ENCODE results near the gene CELSR1. TPM values are rescaled to one million over a fixed set of nuclear protein-coding genes. Genes with fewer than 3 reads are reported as not detected.

CELSR1 gene
- total RNA-seq, 4 donors from 2014 or later: 31.7 to 72.7 (median 54.1) TPM

DNA sequence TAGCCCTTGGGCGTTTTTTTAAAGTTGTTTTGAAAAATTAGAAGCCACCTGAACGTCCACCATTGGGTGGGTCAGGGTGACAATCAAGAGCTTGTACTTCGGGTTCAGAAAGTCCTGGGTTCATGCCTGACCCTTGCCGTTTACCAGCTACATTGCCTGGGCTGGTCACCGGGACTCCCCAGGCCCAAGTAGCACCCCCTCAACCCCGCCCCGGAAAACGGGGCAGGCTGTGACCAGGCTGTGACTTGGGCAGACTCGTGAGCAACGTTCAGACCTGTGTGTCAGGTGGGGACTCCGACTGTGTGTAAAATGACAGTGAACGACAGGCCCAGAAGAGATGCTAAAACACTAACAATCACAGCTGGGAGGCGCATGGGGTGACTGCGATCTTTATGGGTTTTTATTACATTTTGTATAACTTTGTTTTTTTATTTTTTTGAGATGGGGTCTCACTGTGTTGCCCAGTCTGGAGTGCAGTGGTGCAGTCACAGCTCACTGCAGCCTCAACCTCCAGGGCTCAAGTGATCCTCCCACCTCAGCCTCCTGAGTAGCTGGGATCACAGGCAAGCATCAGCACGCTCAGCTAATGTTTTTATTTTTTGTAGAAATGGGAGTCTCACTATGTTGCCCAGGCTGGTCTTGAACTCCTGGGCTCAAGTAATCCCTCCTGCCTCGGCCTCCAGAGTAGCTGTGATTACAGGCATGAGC, 145.1 kb downstream of the CELSR1 start:
- no peak for DNase-seq (ENCODE audit: low spot score in 2 of 2)
- H3K4me3 ChIP-seq (ENCODE audit: low read depth, poor library complexity, severe bottlenecking): no peak overlapping the region
- TF ChIP-seq POLR2A (IDR thresholded peaks at IDR 0.05): no peak
- TF ChIP-seq, protein P1, sequence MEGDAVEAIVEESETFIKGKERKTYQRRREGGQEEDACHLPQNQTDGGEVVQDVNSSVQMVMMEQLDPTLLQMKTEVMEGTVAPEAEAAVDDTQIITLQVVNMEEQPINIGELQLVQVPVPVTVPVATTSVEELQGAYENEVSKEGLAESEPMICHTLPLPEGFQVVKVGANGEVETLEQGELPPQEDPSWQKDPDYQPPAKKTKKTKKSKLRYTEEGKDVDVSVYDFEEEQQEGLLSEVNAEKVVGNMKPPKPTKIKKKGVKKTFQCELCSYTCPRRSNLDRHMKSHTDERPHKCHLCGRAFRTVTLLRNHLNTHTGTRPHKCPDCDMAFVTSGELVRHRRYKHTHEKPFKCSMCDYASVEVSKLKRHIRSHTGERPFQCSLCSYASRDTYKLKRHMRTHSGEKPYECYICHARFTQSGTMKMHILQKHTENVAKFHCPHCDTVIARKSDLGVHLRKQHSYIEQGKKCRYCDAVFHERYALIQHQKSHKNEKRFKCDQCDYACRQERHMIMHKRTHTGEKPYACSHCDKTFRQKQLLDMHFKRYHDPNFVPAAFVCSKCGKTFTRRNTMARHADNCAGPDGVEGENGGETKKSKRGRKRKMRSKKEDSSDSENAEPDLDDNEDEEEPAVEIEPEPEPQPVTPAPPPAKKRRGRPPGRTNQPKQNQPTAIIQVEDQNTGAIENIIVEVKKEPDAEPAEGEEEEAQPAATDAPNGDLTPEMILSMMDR (IDR thresholded peaks at IDR 0.05): no peak
- WGBS, 2 donors: 81 to 84% methylated on average over 16 of the region's 16 CpGs
- intact Hi-C loops (cut with DNase I; ENCODE audit: low total_unique reads): no loop called here

DNA sequence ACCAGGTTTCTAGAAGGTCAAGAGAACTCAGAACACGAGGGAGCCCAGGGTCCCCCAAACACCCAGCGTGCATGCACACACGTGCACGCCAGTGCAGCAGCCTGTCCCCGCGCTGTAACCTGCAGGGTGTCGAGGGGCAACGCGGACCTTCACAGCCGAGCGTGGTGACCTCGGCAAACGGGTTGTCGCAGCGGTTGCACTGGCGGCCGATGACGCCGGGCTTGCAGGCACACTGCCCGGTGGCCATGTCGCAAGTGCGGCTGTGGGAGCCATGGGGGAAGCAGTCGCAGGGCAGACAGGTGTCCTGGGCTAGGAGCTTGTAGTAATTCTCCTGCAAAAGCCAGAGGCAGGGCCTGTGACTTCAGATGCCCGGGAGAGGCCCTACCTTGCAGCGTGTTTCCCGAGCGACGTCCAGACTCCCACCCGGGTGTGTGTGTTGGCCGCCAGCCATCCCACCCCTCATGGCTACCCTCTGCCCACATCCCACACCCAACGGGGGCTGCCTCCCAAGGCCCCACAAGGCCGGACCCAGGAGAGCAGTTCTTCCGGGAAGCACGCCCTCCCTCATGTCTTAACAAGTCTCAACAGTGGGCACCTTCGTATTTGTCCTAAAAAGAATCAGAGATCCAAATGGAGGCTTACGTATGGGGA, 145.8 kb downstream of the CELSR1 start:
- intact Hi-C loops (cut with DNase I; ENCODE audit: low total_unique reads): no loop called here

DNA sequence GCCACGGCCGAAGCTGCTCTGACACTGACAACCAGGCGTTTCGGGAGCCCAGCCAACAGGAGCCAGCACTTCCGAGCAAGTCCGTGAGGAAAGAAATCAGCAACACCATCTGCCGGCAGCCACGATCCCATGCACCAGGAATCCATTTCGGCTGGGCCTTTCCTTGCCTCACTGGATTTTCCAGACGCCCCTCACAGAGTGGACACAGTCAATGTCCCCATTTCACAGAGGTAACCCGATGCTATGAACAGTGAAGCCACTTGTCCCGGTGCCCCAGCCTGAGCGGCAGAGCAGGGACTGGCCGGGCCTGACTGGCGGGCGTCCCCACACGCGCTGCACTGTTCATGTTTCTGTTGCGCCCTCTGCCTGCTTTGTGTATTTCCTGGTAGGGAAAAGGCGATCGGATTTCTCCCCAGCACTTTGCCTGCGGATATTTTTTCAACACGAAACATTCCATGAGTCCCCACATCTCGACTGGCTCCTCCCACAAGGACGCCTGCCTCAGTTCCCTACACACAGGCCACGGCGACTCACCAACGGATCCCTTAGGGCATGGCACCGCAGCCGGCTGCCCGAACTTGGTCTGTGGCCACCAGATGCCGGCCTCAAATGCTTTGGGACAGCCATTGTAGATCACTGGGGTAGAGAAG, 146.6 kb downstream of the CELSR1 start:
- intact Hi-C loops (cut with DNase I; ENCODE audit: low total_unique reads): no loop called here
- no peak for DNase-seq (ENCODE audit: low spot score in 2 of 2)
- H3K4me3 ChIP-seq (ENCODE audit: low read depth, poor library complexity, severe bottlenecking): no peak overlapping the region
- WGBS, 2 donors: 65 to 67% methylated on average over 27 to 32 of the region's 32 CpGs
- no peak for TF ChIP-seq POLR2A (IDR thresholded peaks at IDR 0.05)
- TF ChIP-seq, protein P1 (IDR thresholded peaks at IDR 0.05): no peak

More for the DNA sequence above, 145.8 kb downstream of the CELSR1 start:
- DNase-seq (ENCODE audit: low spot score in 2 of 2): no peak
- no peak overlapping the region for H3K4me3 ChIP-seq (ENCODE audit: low read depth, poor library complexity, severe bottlenecking)
- TF ChIP-seq, protein P1 (IDR thresholded peaks at IDR 0.05): no peak
- TF ChIP-seq POLR2A (IDR thresholded peaks at IDR 0.05): no peak
- WGBS, 2 donors: 87 to 90% methylated on average over 30 to 36 of the region's 36 CpGs

DNA sequence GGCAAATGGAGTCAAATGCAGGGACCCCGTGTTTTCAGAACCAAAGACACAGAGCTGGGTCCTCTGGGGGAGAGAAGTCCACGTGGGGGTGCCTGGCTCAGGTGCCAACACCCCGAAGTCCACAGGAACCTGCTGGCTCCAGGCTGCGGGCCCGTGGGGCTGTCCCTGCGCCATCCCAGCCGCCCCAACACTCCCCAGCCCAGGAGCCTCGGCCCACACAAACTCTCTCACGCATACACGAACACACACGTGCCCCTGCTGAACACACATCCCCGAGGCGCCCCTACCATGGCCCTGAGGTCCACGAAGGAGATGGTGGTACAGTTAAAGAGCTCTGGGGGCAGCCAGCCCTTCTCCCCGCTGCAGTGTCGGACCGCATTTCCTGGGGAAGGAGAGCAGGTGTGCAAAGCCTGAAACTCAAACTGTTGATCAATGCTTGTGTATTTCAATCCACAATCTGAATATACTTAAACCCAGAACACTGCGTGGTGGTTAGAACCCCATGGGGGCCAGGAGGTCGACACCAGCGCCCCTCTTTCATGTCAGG, 147.2 kb downstream of the CELSR1 start:
- DNase-seq (ENCODE audit: low spot score in 2 of 2): no peak
- TF ChIP-seq, protein P1 (IDR thresholded peaks at IDR 0.05): no peak
- TF ChIP-seq POLR2A (IDR thresholded peaks at IDR 0.05): no peak
- WGBS, 2 donors: 76 to 83% methylated on average over 20 of the region's 20 CpGs
- intact Hi-C loops (cut with DNase I; ENCODE audit: low total_unique reads): no loop called here
- no peak overlapping the region for H3K4me3 ChIP-seq (ENCODE audit: low read depth, poor library complexity, severe bottlenecking)

DNA sequence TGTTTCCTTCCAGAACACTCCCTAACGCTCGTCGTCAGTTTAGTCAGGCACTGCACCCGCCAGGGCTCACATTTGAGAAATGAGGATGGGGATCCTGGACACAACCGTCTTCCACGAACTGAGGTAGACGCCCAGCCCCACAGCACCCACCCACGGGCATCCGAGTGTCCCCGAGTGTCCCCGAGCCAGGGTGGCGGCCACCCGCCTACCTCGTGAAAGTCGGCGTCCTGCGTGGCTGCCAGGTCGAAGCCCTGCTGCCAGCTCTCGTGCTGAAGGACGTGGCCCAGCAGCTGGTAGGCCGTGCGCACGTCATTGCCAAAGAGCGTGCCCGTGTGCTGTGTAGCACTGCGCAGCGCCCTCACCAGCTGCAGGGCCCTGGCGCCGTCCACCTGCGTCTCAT, 148.3 kb downstream of the CELSR1 start:
- intact Hi-C loops (cut with DNase I; ENCODE audit: low total_unique reads): no loop called here

More for the DNA sequence above, 148.3 kb downstream of the CELSR1 start:
- TF ChIP-seq, protein P1 (IDR thresholded peaks at IDR 0.05): no peak
- TF ChIP-seq POLR2A (IDR thresholded peaks at IDR 0.05): no peak
- H3K4me3 ChIP-seq (ENCODE audit: low read depth, poor library complexity, severe bottlenecking): no peak overlapping the region
- WGBS, 2 donors: 92% methylated on average over 30 of the region's 30 CpGs
- no peak for DNase-seq (ENCODE audit: low spot score in 2 of 2)

Measured in lower leg skin (tissue), 4 donors.